Esophagus (tissue), 2 donors: ENCODE measurements around the gene ACVR1C. TPM values are rescaled to one million over a fixed set of nuclear protein-coding genes. Genes with fewer than 3 reads are reported as not detected.
"Not testable (repeated sequence)": the region's sequence is repeated elsewhere in the genome, so short reads cannot be mapped to it uniquely, and the experiment has no call there.

Source experiments
- H3K27ac ChIP-seq, 2 donors: one replicate each; pipeline ENCODE4 v1.5.1; 2013; ENCODE audit warnings: low read depth in 2 of 2, mild to moderate bottlenecking in 2 of 2, inconsistent platforms in 1 of 2, low read length in 1 of 2, moderate library complexity in 1 of 2
- H3K27me3 ChIP-seq, 2 donors: one replicate each; pipeline ENCODE4 v1.6.1; 2013; ENCODE audit warnings: low read length in 2 of 2, control low read depth in 1 of 2, mild to moderate bottlenecking in 1 of 2; ENCODE audit not compliant: insufficient read depth in 2 of 2, control insufficient read depth in 1 of 2
- H3K36me3 ChIP-seq, 2 donors: one replicate each; pipeline ENCODE4 v1.6.1; 2013; ENCODE audit warnings: low read length in 1 of 2; ENCODE audit not compliant: control insufficient read depth in 2 of 2, insufficient read depth in 2 of 2
- H3K4me1 ChIP-seq, 2 donors: one replicate each; pipeline ENCODE4 v1.6.1; 2013; ENCODE audit warnings: low read length in 1 of 2; ENCODE audit not compliant: control insufficient read depth in 2 of 2, insufficient read depth in 2 of 2
- H3K4me3 ChIP-seq, 2 donors: one replicate each; pipeline ENCODE4 v1.5.1; 2013; ENCODE audit warnings: low read length in 2 of 2, mild to moderate bottlenecking in 2 of 2, low read depth in 1 of 2, moderate library complexity in 1 of 2
- H3K9me3 ChIP-seq, 2 donors: one replicate each; pipeline ENCODE4 v1.6.1; 2013; ENCODE audit warnings: mild to moderate bottlenecking in 2 of 2, low read depth in 1 of 2, low read length in 1 of 2, moderate library complexity in 1 of 2; ENCODE audit not compliant: control insufficient read depth in 2 of 2, insufficient read depth in 1 of 2
- WGBS, 2 donors: extraction: QIAGEN DNeasy Blood & Tissue Kit; methylation state at CpG; one replicate each; pipeline ENCODE4 v1.1.7; 2013; 5-methylcytosine and 5-hydroxymethylcytosine counted together
- polyA plus RNA-seq, 2 donors: library from polyadenylated mRNA; stranded (reverse); fragments of 200-250 nt; gene quantifications; one replicate each; pipeline ENCODE4 v1.2.3, GENCODE V29; 2013
- donor health status: healthy with polysubstance abuse.
- donor health status: Bipolar disorder and iron deficiency.

Gene ACVR1C
- polyA plus RNA-seq, 2 donors: 0.06 TPM

DNA sequence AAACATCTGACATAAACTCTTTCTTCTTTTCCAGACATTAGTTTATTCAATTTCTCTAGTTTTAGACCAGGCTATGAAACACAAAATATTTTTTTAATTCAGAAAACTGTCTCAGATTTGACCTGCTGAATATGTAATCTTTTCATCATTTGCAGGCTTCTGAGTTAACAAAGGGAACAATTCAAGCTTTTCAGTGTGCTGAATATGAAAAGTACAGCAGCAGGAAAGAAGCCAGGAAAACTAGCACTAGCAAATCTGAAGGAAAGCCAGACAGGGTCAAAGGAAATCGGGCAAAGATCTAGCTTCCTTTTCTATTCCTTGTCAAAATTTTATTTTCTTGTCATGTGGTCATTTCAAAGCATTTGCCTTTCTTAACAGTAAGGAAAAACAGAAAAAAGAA lies 35.3 kb downstream of the ACVR1C start:
- no peaks in the 10 kb centered on the region for H3K27me3 ChIP-seq
- H3K4me1 ChIP-seq: no peaks in the 10 kb centered on the region
- no peak overlapping the region for H3K27ac ChIP-seq
- 7 to 15% methylated on average over 1 of the region's 1 CpG for WGBS, 2 donors
- H3K36me3 ChIP-seq: no peaks in the 10 kb centered on the region
- no peak overlapping the region for H3K4me3 ChIP-seq
- H3K9me3 ChIP-seq: no peaks in the 10 kb centered on the region

DNA sequence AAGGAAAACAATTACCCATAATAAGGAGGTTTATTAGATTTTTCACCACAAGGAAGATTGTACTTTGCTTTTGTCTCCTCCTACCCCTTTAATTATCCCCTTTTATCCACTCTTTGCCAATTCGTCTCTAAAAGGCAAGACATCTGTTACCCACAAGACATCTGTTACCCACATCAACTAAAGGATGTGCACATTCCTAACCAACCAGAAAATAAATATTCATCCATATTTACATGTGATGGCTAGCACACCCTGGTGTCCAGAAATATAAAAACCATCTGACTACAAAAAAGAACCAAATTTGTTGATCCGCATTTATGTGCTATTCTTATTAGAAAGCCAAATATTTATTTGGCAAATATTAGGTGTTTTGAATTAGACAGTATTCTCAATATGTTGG lies 35.7 kb downstream of the ACVR1C start:
- Histone ChIP-seq H3K36me3 (no peaks in the 10 kb centered on the region), H3K27me3 (no peaks in the 10 kb centered on the region), H3K4me1 (no peaks in the 10 kb centered on the region), H3K27ac (no peak overlapping the region), H3K4me3 (no peak overlapping the region), H3K9me3 (no peaks in the 10 kb centered on the region)
- 55 to 64% methylated on average over 2 of the region's 2 CpGs for WGBS, 2 donors

DNA sequence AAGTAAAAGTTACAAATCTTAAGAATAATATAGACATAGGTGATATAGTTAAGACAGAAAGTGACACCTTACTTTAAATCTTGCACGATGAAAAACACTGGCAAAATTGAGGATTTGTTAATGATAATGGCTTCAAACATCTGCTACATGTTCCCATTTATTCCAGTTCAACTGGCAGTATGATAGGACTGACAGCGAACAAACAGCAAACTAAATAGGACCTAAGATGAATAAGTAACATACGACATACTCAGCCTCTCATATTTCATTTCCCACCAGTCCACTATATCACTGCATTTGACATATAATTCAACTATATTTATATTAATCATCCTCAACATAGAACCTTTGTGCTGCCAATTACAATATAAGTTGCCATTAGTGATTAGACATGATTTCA lies 36.3 kb downstream of the ACVR1C start:
- H3K27me3 ChIP-seq: no peaks in the 10 kb centered on the region
- H3K27ac ChIP-seq: no peak overlapping the region
- H3K36me3 ChIP-seq: no peaks in the 10 kb centered on the region
- H3K4me3 ChIP-seq: no peak overlapping the region
- H3K9me3 ChIP-seq: no peaks in the 10 kb centered on the region
- 69 to 79% methylated on average over 3 of the region's 3 CpGs for WGBS, 2 donors
- H3K4me1 ChIP-seq: no peaks in the 10 kb centered on the region

DNA sequence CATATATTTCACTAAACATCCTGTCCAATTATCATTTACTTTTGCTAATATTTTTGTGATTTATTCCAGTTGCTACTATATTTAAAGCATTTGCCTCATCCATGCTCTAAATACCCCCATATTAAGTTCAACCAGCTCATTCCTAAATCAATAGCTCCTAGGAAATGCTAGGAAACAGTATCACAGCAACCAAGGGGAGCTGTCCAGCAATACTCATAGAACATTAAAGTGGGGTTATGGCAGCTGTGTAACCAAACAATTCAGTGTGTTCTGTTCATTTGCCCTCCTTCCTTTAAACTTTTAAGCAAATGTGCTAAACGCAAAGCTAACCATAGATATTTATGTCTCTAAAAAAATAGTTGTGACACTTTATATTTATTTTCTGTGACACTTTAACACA lies 41.1 kb downstream of the ACVR1C start:
- H3K4me3 ChIP-seq: no peak overlapping the region
- H3K9me3 ChIP-seq: no peaks in the 10 kb centered on the region
- 68 to 70% methylated on average over 1 of the region's 1 CpG for WGBS, 2 donors
- no peaks in the 10 kb centered on the region for H3K4me1 ChIP-seq
- H3K36me3 ChIP-seq: no peaks in the 10 kb centered on the region
- no peak overlapping the region for H3K27ac ChIP-seq
- H3K27me3 ChIP-seq: no peaks in the 10 kb centered on the region

DNA sequence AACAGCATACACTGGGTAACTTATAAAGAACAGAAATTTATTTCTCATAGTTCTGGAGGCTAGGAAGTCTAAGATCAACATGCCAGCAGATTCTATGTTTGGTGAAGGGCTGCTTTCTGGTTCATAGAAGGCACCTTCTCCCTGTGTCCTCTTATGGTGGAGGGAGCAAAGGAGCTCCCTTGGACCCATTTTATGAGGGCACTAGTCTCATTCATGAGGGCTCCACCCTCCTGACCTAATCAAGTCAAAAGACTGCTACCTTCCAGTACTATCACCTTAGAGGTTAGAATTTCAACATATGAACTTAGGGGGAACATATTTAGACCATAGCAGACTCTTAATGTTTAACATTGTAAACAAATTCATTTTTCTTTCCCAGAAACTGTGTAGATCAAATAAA lies 54.5 kb downstream of the ACVR1C start:
- H3K4me1 ChIP-seq: no peaks in the 10 kb centered on the region
- no peaks in the 10 kb centered on the region for H3K9me3 ChIP-seq
- H3K4me3 ChIP-seq: no peak overlapping the region

DNA sequence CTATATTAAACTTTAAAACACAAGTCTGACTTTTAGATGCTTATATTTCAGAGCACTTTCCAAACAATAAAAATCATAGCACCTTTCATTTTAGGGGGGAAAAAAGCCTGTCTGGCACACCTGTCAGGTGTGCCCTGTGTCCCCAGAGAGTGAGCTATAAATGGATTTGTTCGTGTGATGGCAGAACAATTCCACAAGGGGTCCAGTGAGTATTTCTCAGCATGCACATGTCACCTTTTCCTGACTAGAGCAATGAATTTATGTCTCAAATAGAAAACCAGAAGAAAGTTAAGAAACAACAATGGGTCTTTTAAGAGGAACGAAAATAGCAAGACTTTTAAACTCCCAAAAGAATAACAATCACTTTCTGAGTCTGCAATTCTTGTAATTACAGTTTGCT lies 55.9 kb downstream of the ACVR1C start:
- Histone ChIP-seq H3K4me3 (no peak overlapping the region), H3K9me3 (no peaks in the 10 kb centered on the region), H3K4me1 (no peaks in the 10 kb centered on the region), H3K27me3 (no peaks in the 10 kb centered on the region), H3K36me3 (no peaks in the 10 kb centered on the region), H3K27ac (no peak overlapping the region)
- 43 to 52% methylated on average over 2 of the region's 2 CpGs for WGBS, 2 donors

More for the DNA sequence above, 54.5 kb downstream of the ACVR1C start:
- no peak overlapping the region for H3K27ac ChIP-seq
- H3K27me3 ChIP-seq: no peaks in the 10 kb centered on the region
- H3K36me3 ChIP-seq: no peaks in the 10 kb centered on the region

DNA sequence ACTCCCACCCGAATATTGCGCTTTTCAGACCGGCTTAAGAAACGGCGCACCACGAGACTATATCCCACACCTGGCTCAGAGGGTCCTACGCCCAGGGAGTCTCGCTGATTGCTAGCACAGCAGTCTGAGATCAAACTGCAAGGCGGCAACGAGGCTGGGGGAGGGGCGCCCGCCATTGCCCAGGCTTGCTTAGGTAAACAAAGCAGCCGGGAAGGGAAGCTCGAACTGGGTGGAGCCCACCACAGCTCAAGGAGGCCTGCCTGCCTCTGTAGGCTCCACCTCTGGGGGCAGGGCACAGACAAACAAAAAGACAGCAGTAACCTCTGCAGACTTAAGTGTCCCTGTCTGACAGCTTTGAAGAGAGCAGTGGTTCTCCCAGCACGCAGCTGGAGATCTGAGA lies 62.0 kb downstream of the ACVR1C start:
- H3K4me3 ChIP-seq, H3K9me3 ChIP-seq, H3K27me3 ChIP-seq, H3K27ac ChIP-seq, H3K36me3 ChIP-seq, H3K4me1 ChIP-seq: not testable (repeated sequence)
- 36 to 60% methylated on average over 11 to 12 of the region's 15 CpGs for WGBS, 2 donors

DNA sequence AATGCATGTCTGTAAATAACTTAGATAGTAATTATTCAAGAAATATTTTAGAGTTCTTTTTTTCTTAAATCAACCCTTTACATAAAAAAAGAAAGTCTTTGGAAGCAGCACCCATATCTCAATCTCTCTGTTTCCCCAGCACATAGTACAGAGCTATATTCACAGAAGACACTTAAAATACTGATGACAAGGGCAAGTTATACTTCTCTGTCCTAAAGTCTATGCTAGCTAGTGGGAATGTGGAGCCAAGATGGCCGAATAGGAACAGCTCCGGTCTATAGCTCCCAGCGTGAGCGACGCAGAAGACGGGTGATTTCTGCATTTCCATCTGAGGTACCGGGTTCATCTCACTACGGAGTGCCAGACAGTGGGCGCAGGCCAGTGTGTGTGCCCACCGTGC lies 62.6 kb downstream of the ACVR1C start:
- not testable (repeated sequence) for H3K4me3 ChIP-seq, H3K9me3 ChIP-seq, H3K27ac ChIP-seq, H3K4me1 ChIP-seq, H3K27me3 ChIP-seq, H3K36me3 ChIP-seq
- whole genome bisulfite sequencing, 2 donors: 92 to 93% methylated on average over 10 of the region's 10 CpGs

DNA sequence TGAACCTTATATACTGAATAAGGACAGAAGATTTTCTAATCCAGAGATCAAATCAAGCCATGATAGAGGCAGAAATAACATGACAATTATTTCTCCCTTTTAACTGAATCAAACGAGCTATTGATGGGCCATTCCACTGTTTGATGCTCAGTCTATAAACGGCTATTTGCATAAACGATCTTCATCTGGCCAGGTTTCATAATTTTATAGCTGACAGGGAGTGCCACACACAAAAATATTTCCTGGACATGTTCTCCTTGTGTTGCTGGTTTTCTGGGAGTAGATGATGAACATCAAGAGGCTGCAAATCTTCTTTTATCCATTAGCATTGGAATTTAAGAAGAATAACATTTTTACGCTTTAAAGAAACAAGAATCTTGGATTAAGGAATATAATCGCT lies 63.1 kb downstream of the ACVR1C start:
- no peak overlapping the region for H3K4me3 ChIP-seq
- no peaks in the 10 kb centered on the region for H3K4me1 ChIP-seq
- WGBS, 2 donors: 84 to 85% methylated on average over 5 of the region's 5 CpGs
- H3K27me3 ChIP-seq: no peaks in the 10 kb centered on the region
- H3K9me3 ChIP-seq: no peaks in the 10 kb centered on the region
- H3K36me3 ChIP-seq: no peaks in the 10 kb centered on the region
- no peak overlapping the region for H3K27ac ChIP-seq

DNA sequence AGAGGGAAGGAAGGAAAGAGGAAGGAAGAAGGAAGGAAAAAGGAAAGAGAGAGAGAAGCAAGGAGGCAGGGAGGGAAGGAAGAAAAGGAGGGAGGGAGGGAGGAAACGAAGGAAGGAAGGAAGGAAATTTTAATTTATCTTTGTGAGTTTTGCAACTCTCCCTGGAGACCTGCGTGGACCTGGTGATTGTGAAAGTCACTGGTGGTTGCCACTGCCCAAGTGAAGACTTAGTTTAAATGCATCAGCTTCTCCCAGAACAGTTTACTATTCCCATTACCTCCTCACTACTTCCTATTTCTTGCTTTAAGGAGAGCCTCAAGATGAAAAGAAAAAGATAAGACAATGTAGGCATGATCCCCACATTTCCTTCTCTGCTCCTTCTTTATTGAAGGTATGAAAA lies 68.8 kb downstream of the ACVR1C start:
- H3K27me3 ChIP-seq: no peaks in the 10 kb centered on the region
- H3K4me1 ChIP-seq: no peaks in the 10 kb centered on the region
- H3K27ac ChIP-seq: no peak overlapping the region
- no peaks in the 10 kb centered on the region for H3K9me3 ChIP-seq
- H3K4me3 ChIP-seq: no peak overlapping the region
- 61 to 71% methylated on average over 2 of the region's 2 CpGs for WGBS, 2 donors
- no peaks in the 10 kb centered on the region for H3K36me3 ChIP-seq
